BE2C (cell line): Measurements from ENCODE around the gene DTNA.

Experiments
- DNase-seq: peaks from one replicate; pipeline ENCODE4 v3.0.0-alpha.2; 2020
- H3K27me3 ChIP-seq: fragments of 250-450 bp; sonication (Bioruptor Pico); 2 replicates; pipeline ENCODE4 v1.5.1; 2020; ENCODE audit warnings: mild to moderate bottlenecking
- H3K36me3 ChIP-seq: fragments of 250-450 bp; sonication (Bioruptor Pico); 2 replicates; pipeline ENCODE4 v1.5.1; 2020; ENCODE audit warnings: mild to moderate bottlenecking
- H3K4me1 ChIP-seq: fragments of 250-450 bp; sonication (Bioruptor Pico); 2 replicates; pipeline ENCODE4 v1.5.1; 2020
- H3K4me3 ChIP-seq: 2 replicates; pipeline ENCODE4 v1.5.1; 2011; ENCODE audit warnings: low read depth, low read length
- H3K9me3 ChIP-seq: fragments of 250-450 bp; sonication (Bioruptor Pico); 2 replicates; pipeline ENCODE4 v1.5.1; 2020
- CTCF ChIP-seq: IDR thresholded peaks from 2 replicates; pipeline ENCODE4 v1.5.1; 2012; ENCODE audit warnings: mild to moderate bottlenecking, low read depth, low read length

Gene DTNA

GRCh38 chr18:34764451-34764850 lies 54.4 kb downstream of the DTNA start:
- H3K9me3 ChIP-seq: no peaks in the 10 kb centered on the region
- H3K4me3 ChIP-seq: no peak overlapping the region
- TF ChIP-seq CTCF: no peak
- no peak for DNase-seq
- 0 out of 2 replicates have a peak, but pooled peaks cover 4% of the 10 kb centered on the region for H3K27me3 ChIP-seq
- no peaks in the 10 kb centered on the region for H3K36me3 ChIP-seq
- no peaks in the 10 kb centered on the region for H3K4me1 ChIP-seq

- H3K4me1 ChIP-seq: no peaks in the 10 kb centered on the region
- H3K27me3 ChIP-seq: 0 out of 2 replicates have a peak, but pooled peaks cover 4% of the 10 kb centered on the region
- H3K36me3 ChIP-seq: no peaks in the 10 kb centered on the region
- no peak overlapping the region for H3K4me3 ChIP-seq
- no peak for TF ChIP-seq CTCF
- DNase-seq: no peak
- no peaks in the 10 kb centered on the region for H3K9me3 ChIP-seq
Measured at GRCh38 chr18:34767601-34768027, 57.5 kb downstream of the DTNA start.

GRCh38 chr18:34771958-34772357 lies 61.9 kb downstream of the DTNA start:
- Histone ChIP-seq H3K4me3 (no peak overlapping the region), H3K36me3 (no peaks in the 10 kb centered on the region), H3K9me3 (no peaks in the 10 kb centered on the region), H3K4me1 (no peaks in the 10 kb centered on the region), H3K27me3 (no peaks in the 10 kb centered on the region)
- TF ChIP-seq CTCF: no peak
- no peak for DNase-seq

GRCh38 chr18:34772887-34773286 lies 62.8 kb downstream of the DTNA start:
- H3K36me3 ChIP-seq: no peaks in the 10 kb centered on the region
- DNase-seq: no peak

GRCh38 chr18:34773378-34773777 lies 63.3 kb downstream of the DTNA start:
- no peaks in the 10 kb centered on the region for H3K27me3 ChIP-seq
- H3K9me3 ChIP-seq: no peaks in the 10 kb centered on the region
- TF ChIP-seq CTCF: no peak
- no peaks in the 10 kb centered on the region for H3K36me3 ChIP-seq
- no peak for DNase-seq
- no peak overlapping the region for H3K4me3 ChIP-seq
- H3K4me1 ChIP-seq: no peaks in the 10 kb centered on the region

More at GRCh38 chr18:34772887-34773286, 62.8 kb downstream of the DTNA start:
- Histone ChIP-seq H3K9me3 (no peaks in the 10 kb centered on the region), H3K4me1 (no peaks in the 10 kb centered on the region), H3K27me3 (no peaks in the 10 kb centered on the region), H3K4me3 (no peak overlapping the region)
- no peak for TF ChIP-seq CTCF

GRCh38 chr18:34773961-34774766 lies 64.1 kb downstream of the DTNA start:
- Histone ChIP-seq H3K4me3 (no peak overlapping the region), H3K4me1 (no peaks in the 10 kb centered on the region), H3K9me3 (no peaks in the 10 kb centered on the region), H3K36me3 (no peaks in the 10 kb centered on the region), H3K27me3 (no peaks in the 10 kb centered on the region)
- peak; percentile 12 for DNase-seq
- TF ChIP-seq CTCF: no peak
